Mammary epithelial cell (primary cell): ENCODE measurements around the gene VAPA.

ENCODE experiments used
- CTCF ChIP-seq, 2 donors: IDR thresholded peaks in 1 of 2; conservative IDR thresholded peaks in 1 of 2; 2 replicates each; pipeline ENCODE4 v1.5.1; 2011 to 2012; ENCODE audit warnings: inconsistent platforms in 2 of 2, low read length in 2 of 2, mild to moderate bottlenecking in 2 of 2, control low read depth in 1 of 2, low read depth in 1 of 2; ENCODE audit not compliant: insufficient read depth in 1 of 2; ENCODE audit errors: extremely low read depth in 1 of 2
- EZH2 ChIP-seq: IDR thresholded peaks from 2 replicates; pipeline ENCODE4 v1.6.1; 2012; ENCODE audit warnings: low read length, inconsistent platforms, borderline replicate concordance

- TF ChIP-seq EZH2 (no peak), CTCF (conservative IDR thresholded peaks at IDR 0.05 in 1 of 2, IDR thresholded peaks at IDR 0.05 in 1 of 2; ENCODE audit: extremely low read depth in 1 of 2, insufficient read depth in 1 of 2, low read depth in 1 of 2, low read length in 2 of 2) (no peak)
Measured at GRCh38 chr18:9994026-9994570, 80.3 kb downstream of the VAPA start.
